Measurements from ENCODE around the gene MCM9. TPM values are rescaled to one million over a fixed set of nuclear protein-coding genes. Genes with fewer than 3 reads are reported as not detected.

MCM9 gene
- total and polyA plus RNA-seq, 8 donors: 0.29 to 85.7 (median 8.2) TPM

- TF ChIP-seq CTCF (IDR thresholded peaks at IDR 0.05) (no peak), POLR2A (IDR thresholded peaks at IDR 0.05) (no peak)
- Histone ChIP-seq H3K36me3 (no peaks in the 10 kb centered on the region), H3K27ac (no peak overlapping the region), H3K9me3 (no peaks in the 10 kb centered on the region), H3K27me3 (no peaks in the 10 kb centered on the region), H3K4me1 (no peaks in the 10 kb centered on the region), H3K4me3 (no peak overlapping the region)
- 65 to 84% (median 82%) methylated on average over 6 of the region's 6 CpGs for WGBS, 5 donors
- intact Hi-C loops (cut with DNase I; ENCODE audit: low total_unique reads): no loop called here
- no peak for DNase-seq
Observed at GRCh38 chr6:118981884-118982574, 47.1 kb upstream of the MCM9 start.

- TF ChIP-seq EP300 (IDR thresholded peaks at IDR 0.05): no peak
- intact Hi-C loops (cut with DNase I; ENCODE audit: low total_unique reads): no loop called here
- Histone ChIP-seq H3K27ac (no peak overlapping the region), H3K4me1 (no peaks in the 10 kb centered on the region), H3K9me3 (no peaks in the 10 kb centered on the region), H3K4me3 (no peak overlapping the region), H3K27me3 (no peaks in the 10 kb centered on the region), H3K36me3 (no peaks in the 10 kb centered on the region)
- DNase-seq: peak; percentile 23 to 30
- 82 to 87% (median 84%) methylated on average over 5 of the region's 5 CpGs for WGBS, 5 donors
Observed at GRCh38 chr6:118980063-118980462, 45.1 kb upstream of the MCM9 start.

GRCh38 chr6:118974790-118975189, 39.8 kb upstream of the MCM9 start:
- intact Hi-C loops (cut with DNase I; ENCODE audit: low total_unique reads): loop anchor here (10.0 kb wide), 1 partner anchor 130 kb away; no protein-coding TSS in a partner anchor
- TF ChIP-seq EP300 (IDR thresholded peaks at IDR 0.05) (no peak), POLR2A (IDR thresholded peaks at IDR 0.05) (no peak), POLR2AphosphoS5 (IDR thresholded peaks at IDR 0.05) (no peak), CTCF (IDR thresholded peaks at IDR 0.05) (no peak)

GRCh38 chr6:118971682-118972081, 36.7 kb upstream of the MCM9 start:
- H3K4me1 ChIP-seq: no peaks in the 10 kb centered on the region
- no peak overlapping the region for H3K4me3 ChIP-seq
- TF ChIP-seq POLR2AphosphoS5 (IDR thresholded peaks at IDR 0.05) (no peak), CTCF (IDR thresholded peaks at IDR 0.05) (no peak), POLR2A (IDR thresholded peaks at IDR 0.05) (no peak), EP300 (IDR thresholded peaks at IDR 0.05) (no peak)
- H3K36me3 ChIP-seq: no peaks in the 10 kb centered on the region
- intact Hi-C loops (cut with DNase I; ENCODE audit: low total_unique reads): loop anchor here (10.0 kb wide), 1 partner anchor 133 kb away; no protein-coding TSS in a partner anchor
- WGBS, 5 donors: 92 to 100% (median 98%) methylated on average over 1 of the region's 1 CpG
- H3K9me3 ChIP-seq: no peaks in the 10 kb centered on the region
- DNase-seq: no peak
- H3K27ac ChIP-seq: no peak overlapping the region
- no peaks in the 10 kb centered on the region for H3K27me3 ChIP-seq

More at GRCh38 chr6:118974790-118975189, 39.8 kb upstream of the MCM9 start:
- Histone ChIP-seq H3K9me3 (no peaks in the 10 kb centered on the region), H3K27ac (no peak overlapping the region), H3K36me3 (no peaks in the 10 kb centered on the region), H3K27me3 (no peaks in the 10 kb centered on the region), H3K4me1 (no peaks in the 10 kb centered on the region), H3K4me3 (no peak overlapping the region)
- WGBS, 5 donors: 67 to 83% (median 77%) methylated on average over 1 of the region's 1 CpG
- DNase-seq: no peak

GRCh38 chr6:118970866-118971265, 35.9 kb upstream of the MCM9 start:
- TF ChIP-seq POLR2AphosphoS5 (IDR thresholded peaks at IDR 0.05) (no peak), EP300 (IDR thresholded peaks at IDR 0.05) (no peak), CTCF (IDR thresholded peaks at IDR 0.05) (no peak), POLR2A (IDR thresholded peaks at IDR 0.05) (no peak)
- no peak overlapping the region for H3K4me3 ChIP-seq
- no peaks in the 10 kb centered on the region for H3K27me3 ChIP-seq
- H3K9me3 ChIP-seq: no peaks in the 10 kb centered on the region
- H3K36me3 ChIP-seq: no peaks in the 10 kb centered on the region
- no peaks in the 10 kb centered on the region for H3K4me1 ChIP-seq
- DNase-seq: no peak
- 94 to 100% (median 97%) methylated on average over 3 of the region's 3 CpGs for WGBS, 5 donors
- intact Hi-C loops (cut with DNase I; ENCODE audit: low total_unique reads): loop anchor here (10.0 kb wide), 1 partner anchor 134 kb away; no protein-coding TSS in a partner anchor
- H3K27ac ChIP-seq: no peak overlapping the region
